Measurements from ENCODE around the gene NHLH1. TPM values are rescaled to one million over a fixed set of nuclear protein-coding genes. Genes with fewer than 3 reads are reported as not detected.

The NHLH1 gene
- total and polyA plus RNA-seq, 2 of the 13 experiments (the other 11 are each of a cell fraction or from before 2014, with no cell fraction given), result 0.11 to 0.57 TPM

DNA sequence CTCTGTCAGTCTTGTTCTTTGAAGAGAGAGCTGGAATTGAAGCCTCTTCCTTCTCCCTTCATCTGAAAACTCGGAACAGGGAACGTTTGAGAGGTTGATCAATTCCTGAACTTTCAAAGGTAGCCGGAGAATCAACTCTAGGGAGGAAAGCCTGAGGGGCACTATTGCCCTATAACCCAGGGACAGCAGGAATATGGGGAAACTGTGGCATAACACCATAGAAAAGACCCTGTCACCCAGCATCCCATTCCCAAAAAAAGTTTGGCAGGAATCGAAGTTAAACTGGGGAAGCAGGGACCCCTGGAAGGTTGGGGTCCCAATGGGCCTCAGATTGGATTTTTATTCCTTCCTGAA, 5.1 kb upstream of the NHLH1 start:
- ATAC-seq (no peak), DNase-seq (ENCODE audit: low spot score) (no peak), FAIRE-seq (no peak)
- ChIA-PET POLR2A (no interaction called here), CTCF (ENCODE audit: low intra/inter-chr PET ratio, low total read pairs) (no interaction called here)
- no peaks in the 10 kb centered on the region for H4K20me1 ChIP-seq (ENCODE audit: insufficient read depth, low read length)
- in situ Hi-C loops (cut with HindIII; ENCODE audit: extremely low pct_ligation_motif_present, low pct_unique_long_range_greater_than_20kb) (no loop called here), intact Hi-C loops (cut with micrococcal nuclease; ENCODE audit: unreplicated experiment) (no loop called here)
- 98% methylated on average over 4 of the region's 4 CpGs for WGBS (ENCODE audit: low lambda C conversion rate)
- no peaks in the 10 kb centered on the region for H3K79me2 ChIP-seq (ENCODE audit: insufficient read depth, low read length)
- H3K36me3 ChIP-seq (replicated peaks in 1 of 2; ENCODE audit: control insufficient read depth in 1 of 2, insufficient read depth in 2 of 2, low read length in 2 of 2), result peaks cover 5 to 17% of the 10 kb centered on the region in 2 experiments
- no peak overlapping the region for H3K9ac ChIP-seq (ENCODE audit: insufficient read depth, low read depth, low read length)
- peaks cover 7% of the 10 kb centered on the region; the same call in 1 of the 2 replicates for H3K4me1 ChIP-seq (ENCODE audit: insufficient read depth, low read length)
- H3K27me3 ChIP-seq (ENCODE audit: control insufficient read depth in 1 of 2, insufficient read depth in 2 of 2, low read length in 2 of 2), result no peaks in the 10 kb centered on the region
- no peak overlapping the region for H3K4me2 ChIP-seq (ENCODE audit: low read depth, low read length)
- no peak overlapping the region for H2AFZ ChIP-seq (ENCODE audit: low read length)
- H3K27ac ChIP-seq (ENCODE audit: extremely low read length, insufficient read depth, low read length), result no peak overlapping the region
- BruUV-seq (replicated peaks), result no TSS peak
- H3K4me3 ChIP-seq (replicated peaks in 1 of 3; ENCODE audit: insufficient read depth in 1 of 3, low read depth in 2 of 3, low read length in 3 of 3), result no peak overlapping the region
- H3K9me3 ChIP-seq (ENCODE audit: low read length), result no peaks in the 10 kb centered on the region
- no peak for TF ChIP-seq CBX2 (IDR thresholded peaks at IDR 0.05; ENCODE audit: low read depth, low read length)
- no peak for TF ChIP-seq CBX2 (CRISPR knock-in tag; IDR thresholded peaks at IDR 0.05; ENCODE audit: low read depth)
- TF ChIP-seq ZFP62 (CRISPR knock-in tag; IDR thresholded peaks at IDR 0.05), result no peak
- TF ChIP-seq IRF2 (CRISPR knock-in tag; IDR thresholded peaks at IDR 0.05), result no peak
- no peak for TF ChIP-seq RAD51 (IDR thresholded peaks at IDR 0.05; ENCODE audit: borderline replicate concordance)
- TF ChIP-seq NRL (CRISPR knock-in tag; IDR thresholded peaks at IDR 0.05; ENCODE audit: borderline replicate concordance), result no peak
- no peak for TF ChIP-seq SAFB2 (CRISPR knock-in tag; IDR thresholded peaks at IDR 0.05; ENCODE audit: borderline replicate concordance, low read depth)
- TF ChIP-seq MEIS1 (CRISPR knock-in tag; IDR thresholded peaks at IDR 0.05; ENCODE audit: borderline replicate concordance), result no peak
- no peak for TF ChIP-seq MAZ (IDR thresholded peaks at IDR 0.05; ENCODE audit: borderline replicate concordance, low read depth, low read length)
- TF ChIP-seq MAZ (CRISPR knock-in tag; IDR thresholded peaks at IDR 0.05; ENCODE audit: low read depth), result no peak
- TF ChIP-seq ESRRA (CRISPR knock-in tag; IDR thresholded peaks at IDR 0.05; ENCODE audit: low read depth), result no peak
- no peak for TF ChIP-seq SETDB1 (CRISPR knock-in tag; IDR thresholded peaks at IDR 0.05; ENCODE audit: borderline replicate concordance)
- TF ChIP-seq, protein P1, sequence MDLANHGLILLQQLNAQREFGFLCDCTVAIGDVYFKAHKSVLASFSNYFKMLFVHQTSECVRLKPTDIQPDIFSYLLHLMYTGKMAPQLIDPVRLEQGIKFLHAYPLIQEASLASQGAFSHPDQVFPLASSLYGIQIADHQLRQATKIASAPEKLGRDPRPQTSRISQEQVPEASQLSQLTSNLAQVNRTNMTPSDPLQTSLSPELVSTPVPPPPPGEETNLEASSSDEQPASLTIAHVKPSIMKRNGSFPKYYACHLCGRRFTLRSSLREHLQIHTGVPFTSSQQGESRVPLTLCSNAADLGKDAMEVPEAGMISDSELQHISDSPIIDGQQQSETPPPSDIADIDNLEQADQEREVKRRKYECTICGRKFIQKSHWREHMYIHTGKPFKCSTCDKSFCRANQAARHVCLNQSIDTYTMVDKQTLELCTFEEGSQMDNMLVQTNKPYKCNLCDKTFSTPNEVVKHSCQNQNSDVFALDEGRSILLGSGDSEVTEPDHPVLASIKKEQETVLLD (CRISPR knock-in tag; IDR thresholded peaks at IDR 0.05; ENCODE audit: low read depth), result no peak
- TF ChIP-seq, protein P2, sequence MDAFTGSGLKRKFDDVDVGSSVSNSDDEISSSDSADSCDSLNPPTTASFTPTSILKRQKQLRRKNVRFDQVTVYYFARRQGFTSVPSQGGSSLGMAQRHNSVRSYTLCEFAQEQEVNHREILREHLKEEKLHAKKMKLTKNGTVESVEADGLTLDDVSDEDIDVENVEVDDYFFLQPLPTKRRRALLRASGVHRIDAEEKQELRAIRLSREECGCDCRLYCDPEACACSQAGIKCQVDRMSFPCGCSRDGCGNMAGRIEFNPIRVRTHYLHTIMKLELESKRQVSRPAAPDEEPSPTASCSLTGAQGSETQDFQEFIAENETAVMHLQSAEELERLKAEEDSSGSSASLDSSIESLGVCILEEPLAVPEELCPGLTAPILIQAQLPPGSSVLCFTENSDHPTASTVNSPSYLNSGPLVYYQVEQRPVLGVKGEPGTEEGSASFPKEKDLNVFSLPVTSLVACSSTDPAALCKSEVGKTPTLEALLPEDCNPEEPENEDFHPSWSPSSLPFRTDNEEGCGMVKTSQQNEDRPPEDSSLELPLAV (CRISPR knock-in tag; conservative IDR thresholded peaks at IDR 0.05; ENCODE audit: low read depth), result no peak
- TF ChIP-seq RARG (CRISPR knock-in tag; IDR thresholded peaks at IDR 0.05; ENCODE audit: low read depth), result no peak
- no peak for TF ChIP-seq GATA4 (IDR thresholded peaks at IDR 0.05; ENCODE audit: borderline replicate concordance, low read depth)
- TF ChIP-seq ZFP41 (CRISPR knock-in tag; IDR thresholded peaks at IDR 0.05; ENCODE audit: borderline replicate concordance), result no peak
- TF ChIP-seq KLF6 (CRISPR knock-in tag; IDR thresholded peaks at IDR 0.05), result no peak
- TF ChIP-seq, protein P3, sequence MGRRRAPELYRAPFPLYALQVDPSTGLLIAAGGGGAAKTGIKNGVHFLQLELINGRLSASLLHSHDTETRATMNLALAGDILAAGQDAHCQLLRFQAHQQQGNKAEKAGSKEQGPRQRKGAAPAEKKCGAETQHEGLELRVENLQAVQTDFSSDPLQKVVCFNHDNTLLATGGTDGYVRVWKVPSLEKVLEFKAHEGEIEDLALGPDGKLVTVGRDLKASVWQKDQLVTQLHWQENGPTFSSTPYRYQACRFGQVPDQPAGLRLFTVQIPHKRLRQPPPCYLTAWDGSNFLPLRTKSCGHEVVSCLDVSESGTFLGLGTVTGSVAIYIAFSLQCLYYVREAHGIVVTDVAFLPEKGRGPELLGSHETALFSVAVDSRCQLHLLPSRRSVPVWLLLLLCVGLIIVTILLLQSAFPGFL (CRISPR knock-in tag; IDR thresholded peaks at IDR 0.05), result no peak
